Activated T-cell treated with anti-CD3 and anti-CD28 coated beads, Interleukin-2, amount 50 U/mL, for 4 hours (primary cell): ENCODE measurements around the gene LILRB5. TPM values are rescaled to one million over a fixed set of nuclear protein-coding genes. Genes with fewer than 3 reads are reported as not detected.
"Not testable (repeated sequence)": the region's sequence is repeated elsewhere in the genome, so short reads cannot be mapped to it uniquely, and the experiment has no call there.

Source experiments
- ATAC-seq, 2 donors: fragments of 200-7000 bp; cut with Tn5 transposase; one replicate each; pipeline ENCODE4 v1.10.0; 2021
- DNase-seq: peaks from one replicate; pipeline ENCODE4 v3.0.0-alpha.2; 2020
- H3K27me3 Mint-ChIP-seq: one replicate; pipeline ENCODE4 v1.8.0; 2021; ENCODE audit warnings: low read depth, mixed read lengths
- H3K36me3 Mint-ChIP-seq: one replicate; pipeline ENCODE4 v1.8.0; 2022; ENCODE audit warnings: mixed read lengths; ENCODE audit not compliant: insufficient read depth
- H3K4me1 Mint-ChIP-seq: one replicate; pipeline ENCODE4 v1.8.0; 2021; ENCODE audit warnings: low read depth, mixed read lengths
- H3K4me3 Mint-ChIP-seq: one replicate; pipeline ENCODE4 v1.8.0; 2021; ENCODE audit warnings: mild to moderate bottlenecking, moderate library complexity, mixed read lengths
- H3K9me3 Mint-ChIP-seq: one replicate; pipeline ENCODE4 v1.8.0; 2021; ENCODE audit warnings: mixed read lengths
- total RNA-seq, 3 donors: library from RNA; stranded (reverse); gene quantifications; one replicate each; pipeline ENCODE4 v1.2.1, GENCODE V29; 2021

The LILRB5 gene
- total RNA-seq: not detected

GRCh38 chr19:54257116-54257480 lies at the start of gene LILRB5:
Gene LILRB5 (minus strand): TSS chr19:54257273. CDS start chr19:54257193, 80 bp downstream.
- Mint-ChIP-seq H3K4me3 (no peak within 1 kb of the TSS), H3K27me3 (peaks cover 10% of the 10 kb centered on the region), H3K4me1 (no peaks in the 10 kb centered on the region), H3K9me3 (no peaks in the 10 kb centered on the region), H3K36me3 (no peaks in the 10 kb centered on the region)
- DNase-seq: no peak
- ATAC-seq: no peak

GRCh38 chr19:54305141-54305540 lies 48.1 kb upstream of the LILRB5 start:
- peaks cover 22% of the 10 kb centered on the region for H3K4me1 Mint-ChIP-seq
- H3K4me3 Mint-ChIP-seq: no peak overlapping the region
- H3K36me3 Mint-ChIP-seq: no peaks in the 10 kb centered on the region
- no peaks in the 10 kb centered on the region for H3K9me3 Mint-ChIP-seq
- H3K27me3 Mint-ChIP-seq: peaks cover 10% of the 10 kb centered on the region
- ATAC-seq (no peak), DNase-seq (no peak)

GRCh38 chr19:54302257-54302656 lies 45.2 kb upstream of the LILRB5 start:
- Mint-ChIP-seq H3K27me3 (peaks cover 12% of the 10 kb centered on the region), H3K9me3 (no peaks in the 10 kb centered on the region), H3K4me3 (no peak overlapping the region), H3K4me1 (peaks cover 22% of the 10 kb centered on the region), H3K36me3 (no peaks in the 10 kb centered on the region)
- ATAC-seq: no peak
- DNase-seq: no peak

GRCh38 chr19:54299515-54299914 lies 42.4 kb upstream of the LILRB5 start:
- Mint-ChIP-seq H3K9me3 (peaks cover under 1% of the 10 kb centered on the region), H3K4me3 (no peak overlapping the region), H3K27me3 (peaks cover 8% of the 10 kb centered on the region), H3K36me3 (no peaks in the 10 kb centered on the region), H3K4me1 (peaks cover 10% of the 10 kb centered on the region)
- no peak for DNase-seq
- no peak for ATAC-seq

GRCh38 chr19:54299126-54299498 lies 42.0 kb upstream of the LILRB5 start:
- Mint-ChIP-seq H3K27me3 (peaks cover 12% of the 10 kb centered on the region), H3K36me3 (no peaks in the 10 kb centered on the region), H3K4me3 (no peak overlapping the region), H3K9me3 (peaks cover 3% of the 10 kb centered on the region), H3K4me1 (peaks cover 6% of the 10 kb centered on the region)
- DNase-seq: no peak
- no peak for ATAC-seq

GRCh38 chr19:54298357-54299125 lies 41.5 kb upstream of the LILRB5 start:
- Mint-ChIP-seq H3K36me3 (no peaks in the 10 kb centered on the region), H3K27me3 (peaks cover 14% of the 10 kb centered on the region), H3K4me1 (peaks cover under 1% of the 10 kb centered on the region), H3K9me3 (peaks cover 3% of the 10 kb centered on the region), H3K4me3 (no peak overlapping the region)
- DNase-seq: no peak
- ATAC-seq: no peak

- H3K36me3 Mint-ChIP-seq: no peaks in the 10 kb centered on the region
- H3K27me3 Mint-ChIP-seq: peaks cover 18% of the 10 kb centered on the region
- ATAC-seq (no peak), DNase-seq (no peak)
- peaks cover 8% of the 10 kb centered on the region for H3K9me3 Mint-ChIP-seq
- no peak overlapping the region for H3K4me3 Mint-ChIP-seq
- no peaks in the 10 kb centered on the region for H3K4me1 Mint-ChIP-seq
Measured at GRCh38 chr19:54297759-54298305, 40.8 kb upstream of the LILRB5 start.

- peaks cover 8% of the 10 kb centered on the region for H3K9me3 Mint-ChIP-seq
- H3K4me1 Mint-ChIP-seq: peaks cover 4% of the 10 kb centered on the region
- peaks cover 24% of the 10 kb centered on the region for H3K27me3 Mint-ChIP-seq
- H3K4me3 Mint-ChIP-seq: no peak overlapping the region
- DNase-seq (no peak), ATAC-seq (no peak)
- no peaks in the 10 kb centered on the region for H3K36me3 Mint-ChIP-seq
Measured at GRCh38 chr19:54294539-54294938, 37.5 kb upstream of the LILRB5 start.

- not testable (repeated sequence) for H3K4me1 Mint-ChIP-seq, DNase-seq, ATAC-seq, H3K36me3 Mint-ChIP-seq, H3K9me3 Mint-ChIP-seq, H3K4me3 Mint-ChIP-seq
- peaks cover 27% of the 10 kb centered on the region for H3K27me3 Mint-ChIP-seq
Measured at GRCh38 chr19:54289160-54289559, 32.1 kb upstream of the LILRB5 start.

- Mint-ChIP-seq H3K9me3 (no peaks in the 10 kb centered on the region), H3K36me3 (no peaks in the 10 kb centered on the region), H3K27me3 (peaks cover 26% of the 10 kb centered on the region), H3K4me3 (no peak overlapping the region), H3K4me1 (peaks cover 9% of the 10 kb centered on the region)
- no peak for ATAC-seq
- DNase-seq: no peak
Measured at GRCh38 chr19:54287456-54287855, 30.4 kb upstream of the LILRB5 start.

- not testable (repeated sequence) for H3K9me3 Mint-ChIP-seq, H3K4me3 Mint-ChIP-seq, H3K36me3 Mint-ChIP-seq, DNase-seq, H3K4me1 Mint-ChIP-seq
- peak in 1 of 2 donors; percentile 53 for ATAC-seq
- H3K27me3 Mint-ChIP-seq: peaks cover 32% of the 10 kb centered on the region
Measured at GRCh38 chr19:54286283-54286682, 29.2 kb upstream of the LILRB5 start.

GRCh38 chr19:54285427-54286056 lies 28.5 kb upstream of the LILRB5 start:
- H3K36me3 Mint-ChIP-seq, H3K4me1 Mint-ChIP-seq, DNase-seq, H3K9me3 Mint-ChIP-seq, H3K4me3 Mint-ChIP-seq: not testable (repeated sequence)
- peaks cover 39% of the 10 kb centered on the region for H3K27me3 Mint-ChIP-seq
- ATAC-seq: peak; percentile 28 to 30

- Mint-ChIP-seq H3K9me3 (no peaks in the 10 kb centered on the region), H3K4me3 (no peak overlapping the region), H3K36me3 (no peaks in the 10 kb centered on the region), H3K27me3 (peaks cover 41% of the 10 kb centered on the region), H3K4me1 (peaks cover 7% of the 10 kb centered on the region)
- no peak for ATAC-seq
- no peak for DNase-seq
Measured at GRCh38 chr19:54282686-54283470, 25.8 kb upstream of the LILRB5 start.

- H3K4me3 Mint-ChIP-seq, H3K36me3 Mint-ChIP-seq, DNase-seq, ATAC-seq, H3K9me3 Mint-ChIP-seq, H3K4me1 Mint-ChIP-seq: not testable (repeated sequence)
- H3K27me3 Mint-ChIP-seq: peaks cover 44% of the 10 kb centered on the region
Measured at GRCh38 chr19:54281729-54282075, 24.6 kb upstream of the LILRB5 start.
